ENCODE data around the gene EZH1.

Gene EZH1

GRCh38 chr17:42782166-42783061, 37.6 kb upstream of the EZH1 start:
- peaks cover 9% of the 10 kb centered on the region; the same call in 1 of the 2 replicates for H3K4me1 ChIP-seq
- peaks cover 53% of the 10 kb centered on the region; the same call in 1 of the 2 replicates for H4K20me1 ChIP-seq
- no peak for TF ChIP-seq Cebpa-rat (IDR thresholded peaks at IDR 0.05)
- H3K4me3 ChIP-seq: no peak overlapping the region
- peaks cover 4% of the 10 kb centered on the region; the same call in 1 of the 2 replicates for H3K9me3 ChIP-seq
- H3K4me2 ChIP-seq: no peak overlapping the region
- H3K9ac ChIP-seq: no peak overlapping the region
- peaks cover 26% of the 10 kb centered on the region; the same call in 1 of the 2 replicates for H3K36me3 ChIP-seq
- H3K27ac ChIP-seq: no peak overlapping the region
- peaks cover 98% of the 10 kb centered on the region for H3K27me3 ChIP-seq

- Histone ChIP-seq H3K9ac (no peak overlapping the region), H3K27me3 (peaks cover 91% of the 10 kb centered on the region), H3K4me1 (peaks cover 9% of the 10 kb centered on the region; the same call in 1 of the 2 replicates), H3K4me2 (no peak overlapping the region), H3K27ac (no peak overlapping the region), H3K4me3 (no peak overlapping the region), H4K20me1 (peaks cover 53% of the 10 kb centered on the region; the same call in 1 of the 2 replicates), H3K9me3 (peaks cover 4% of the 10 kb centered on the region; the same call in 1 of the 2 replicates), H3K36me3 (peaks cover 26% of the 10 kb centered on the region; the same call in 1 of the 2 replicates)
- no peak for TF ChIP-seq Cebpa-rat (IDR thresholded peaks at IDR 0.05)
Observed at GRCh38 chr17:42781639-42782165, 36.9 kb upstream of the EZH1 start.

GRCh38 chr17:42780851-42781638, 36.2 kb upstream of the EZH1 start:
- Histone ChIP-seq H3K9ac (no peak overlapping the region), H3K4me2 (peak overlapping the region; percentile 26; the same call in 1 of the 2 replicates), H3K4me1 (peaks cover 10% of the 10 kb centered on the region; the same call in 1 of the 2 replicates), H3K27ac (no peak overlapping the region), H3K4me3 (0 out of 2 replicates have a peak overlapping the region, but pooled peaks have one; percentile 18), H3K9me3 (peaks cover 4% of the 10 kb centered on the region; the same call in 1 of the 2 replicates), H4K20me1 (peaks cover 53% of the 10 kb centered on the region; the same call in 1 of the 2 replicates), H3K27me3 (peaks cover 85% of the 10 kb centered on the region), H3K36me3 (peaks cover 30% of the 10 kb centered on the region; the same call in 1 of the 2 replicates)
- TF ChIP-seq Cebpa-rat (IDR thresholded peaks at IDR 0.05): no peak

DNA sequence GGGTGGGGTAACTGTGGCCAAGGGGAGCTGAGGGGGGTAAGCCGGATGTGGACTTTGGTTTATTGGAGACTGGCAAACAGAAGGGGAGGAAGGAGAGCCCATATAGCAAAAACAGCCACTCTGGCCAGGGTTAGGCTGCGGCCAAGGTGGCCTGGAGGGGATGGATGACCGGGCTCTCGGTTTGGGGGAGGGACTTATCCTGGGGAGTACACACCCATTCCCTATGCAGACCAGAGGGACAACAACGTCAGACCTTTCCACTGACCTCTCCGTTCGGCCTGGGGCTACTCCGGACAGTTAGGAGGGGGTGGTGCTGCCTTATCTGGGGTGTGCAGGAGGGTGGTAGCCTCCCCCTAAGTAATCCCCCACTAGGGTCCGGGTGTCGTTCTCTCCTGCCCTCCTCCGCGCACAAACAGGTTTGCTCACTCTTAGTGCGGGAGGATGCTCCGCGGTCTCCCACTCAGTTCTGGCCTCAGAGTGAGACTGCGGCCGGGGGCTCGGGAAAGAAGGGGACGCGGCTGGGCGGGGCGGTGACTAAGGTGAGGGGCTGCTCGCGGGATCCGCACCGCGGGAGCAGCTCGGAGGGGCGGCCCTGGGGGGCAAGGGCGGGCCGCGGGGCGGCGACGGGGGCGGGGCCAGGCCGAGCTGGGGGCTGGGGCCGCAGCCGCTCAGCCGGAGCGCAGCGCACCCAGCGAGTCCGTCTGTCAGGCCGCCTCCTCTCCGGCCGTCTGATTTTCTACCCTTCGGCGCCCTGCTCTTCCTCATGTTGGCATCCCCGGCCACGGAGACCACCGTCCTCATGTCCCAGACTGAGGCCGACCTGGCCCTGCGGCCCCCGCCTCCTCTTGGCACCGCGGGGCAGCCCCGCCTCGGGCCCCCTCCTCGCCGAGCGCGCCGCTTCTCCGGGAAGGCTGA, 35.4 kb upstream of the EZH1 start, which contains the start of gene WNK4:
WNK4 (plus strand) TSS at position 675 of the 915 bp plus-strand sequence; CDS start at position 764, 89 bp downstream.
- H3K9ac ChIP-seq: no peak within 1 kb of the TSS
- H3K36me3 ChIP-seq: peaks cover 36% of the 10 kb centered on the region

DNA sequence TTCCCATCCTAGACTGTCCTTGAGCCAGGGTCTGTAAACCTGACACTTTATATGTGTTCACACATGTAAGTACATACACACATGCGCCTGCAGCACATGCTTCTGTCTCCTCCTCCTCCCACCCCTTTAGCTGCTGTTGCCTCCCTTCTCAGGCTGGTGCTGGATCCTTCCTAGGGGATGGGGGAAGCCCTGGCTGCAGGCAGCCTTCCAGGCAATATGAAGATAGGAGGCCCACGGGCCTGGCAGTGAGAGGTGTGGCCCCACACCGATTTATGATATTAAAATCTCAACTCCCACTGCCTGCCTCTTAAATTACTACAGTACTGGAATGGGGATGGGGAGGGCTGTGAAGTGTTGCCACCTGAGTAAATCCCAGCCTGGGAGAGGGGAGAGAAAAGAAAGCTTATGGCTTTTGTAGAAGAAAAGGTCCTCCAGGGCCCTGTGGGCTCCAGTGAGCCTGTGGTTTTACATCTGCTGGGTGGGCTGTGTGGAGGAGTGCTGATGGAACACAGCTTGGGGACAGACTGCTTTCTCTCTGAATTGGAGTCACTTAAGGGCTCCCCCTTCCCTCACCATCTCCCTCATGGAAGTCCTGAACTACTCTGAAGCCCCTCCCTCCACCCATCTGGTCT, 34.6 kb upstream of the EZH1 start:
- H3K9me3 ChIP-seq: no peaks in the 10 kb centered on the region
- H3K27ac ChIP-seq: no peak overlapping the region
- H3K4me2 ChIP-seq: no peak overlapping the region
- peaks cover 39% of the 10 kb centered on the region for H3K36me3 ChIP-seq
- H4K20me1 ChIP-seq: peaks cover 53% of the 10 kb centered on the region; the same call in 1 of the 2 replicates
- TF ChIP-seq Cebpa-rat (IDR thresholded peaks at IDR 0.05): no peak
- no peak overlapping the region for H3K4me3 ChIP-seq
- no peak overlapping the region for H3K9ac ChIP-seq
- H3K27me3 ChIP-seq: peaks cover 69% of the 10 kb centered on the region
- H3K4me1 ChIP-seq: peaks cover 19% of the 10 kb centered on the region

More for the DNA sequence above, 35.4 kb upstream of the EZH1 start, which contains the start of gene WNK4:
- no peak within 1 kb of the TSS for H3K27ac ChIP-seq
- H3K4me2 ChIP-seq: peak within 1 kb of the TSS; percentile 26; the same call in 1 of the 2 replicates
- TF ChIP-seq Cebpa-rat (IDR thresholded peaks at IDR 0.05): no peak
- H3K4me1 ChIP-seq: peaks cover 18% of the 10 kb centered on the region; the same call in 1 of the 2 replicates
- H3K4me3 ChIP-seq: 0 out of 2 replicates have a peak within 1 kb of the TSS, but pooled peaks have one; percentile 18
- no peaks in the 10 kb centered on the region; the same call in 1 of the 2 replicates for H3K9me3 ChIP-seq
- peaks cover 76% of the 10 kb centered on the region for H3K27me3 ChIP-seq
- H4K20me1 ChIP-seq: peaks cover 53% of the 10 kb centered on the region; the same call in 1 of the 2 replicates

DNA sequence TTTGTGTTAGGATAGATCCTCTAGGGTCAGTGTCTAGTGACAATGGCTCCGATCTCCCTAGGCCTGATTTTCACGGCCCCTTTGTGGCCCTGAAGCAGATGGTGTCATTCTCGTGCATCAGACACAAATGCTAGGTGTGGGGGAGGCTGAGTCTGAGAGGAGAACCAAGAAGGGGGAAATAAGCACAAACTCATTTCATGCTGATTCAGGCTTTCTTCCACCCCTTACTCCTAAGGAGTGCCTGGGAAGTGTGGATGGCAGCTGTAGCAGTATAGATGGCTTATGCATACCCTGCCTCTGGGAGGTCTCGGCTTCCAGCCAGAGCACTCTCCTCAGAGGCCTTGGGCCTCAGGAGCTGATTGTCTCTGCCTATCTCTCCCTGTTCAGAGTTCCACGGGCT, 33.7 kb upstream of the EZH1 start:
- no peak for TF ChIP-seq Cebpa-rat (IDR thresholded peaks at IDR 0.05)

DNA sequence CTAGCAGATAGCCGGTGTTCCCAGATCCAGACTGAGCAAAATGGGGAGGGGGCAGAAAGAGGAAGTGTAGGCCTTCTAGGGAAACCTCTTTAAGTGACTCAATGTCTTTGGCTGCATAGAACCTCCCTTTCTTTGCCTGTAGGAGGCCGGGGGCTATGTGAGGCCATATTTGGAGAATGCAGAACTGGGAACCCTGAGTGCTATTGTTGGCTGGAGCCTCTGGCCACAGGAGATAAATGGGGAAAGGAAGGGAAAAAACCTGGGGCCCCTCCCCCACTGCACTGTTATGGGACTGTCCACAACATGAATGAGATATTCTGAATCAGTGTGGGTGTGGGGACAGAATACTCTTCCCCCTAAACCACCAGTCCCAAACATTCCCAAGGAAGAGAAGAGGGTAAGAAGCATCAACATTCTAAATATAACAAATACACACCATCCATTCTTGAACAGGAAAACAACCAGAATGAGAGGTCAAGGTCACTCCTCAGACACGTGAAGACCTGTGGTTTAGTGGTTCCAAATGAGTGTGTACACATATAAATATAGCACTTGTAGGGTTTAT, 30.8 kb upstream of the EZH1 start:
- TF ChIP-seq Cebpa-rat (IDR thresholded peaks at IDR 0.05): no peak
- Histone ChIP-seq H3K9ac (no peak overlapping the region), H3K4me2 (0 out of 2 replicates have a peak overlapping the region, but pooled peaks have one; percentile 9), H3K9me3 (no peaks in the 10 kb centered on the region), H3K27me3 (peaks cover 44% of the 10 kb centered on the region), H3K36me3 (peaks cover 39% of the 10 kb centered on the region), H4K20me1 (peaks cover 20% of the 10 kb centered on the region; the same call in 1 of the 2 replicates), H3K4me1 (peaks cover 33% of the 10 kb centered on the region), H3K27ac (no peak overlapping the region), H3K4me3 (no peak overlapping the region)

More for the DNA sequence above, 33.7 kb upstream of the EZH1 start:
- Histone ChIP-seq H3K9me3 (no peaks in the 10 kb centered on the region), H3K27ac (no peak overlapping the region), H3K4me3 (no peak overlapping the region), H3K9ac (no peak overlapping the region), H3K36me3 (peaks cover 39% of the 10 kb centered on the region), H3K27me3 (peaks cover 67% of the 10 kb centered on the region), H3K4me1 (peaks cover 27% of the 10 kb centered on the region), H3K4me2 (no peak overlapping the region), H4K20me1 (peaks cover 46% of the 10 kb centered on the region; the same call in 1 of the 2 replicates)

Data from BLaER1 (cell line).